HEK293 (cell line): ENCODE results near the gene NCOA6.

Source experiments
- CTCF ChIA-PET: fragments of 350-600 bp; formaldehyde crosslinking; extraction: SDS; loops from one replicate; lab custom pipeline; 2021; ENCODE audit warnings: antibody characterized with exemption; lab: Yijun Ruan, JAX
- POLR2A ChIA-PET: fragments of 300-600 bp; formaldehyde crosslinking; extraction: SDS; loops from one replicate; lab custom pipeline; 2020; ENCODE audit warnings: antibody characterized with exemption, inconsistent platforms; lab: Yijun Ruan, JAX
- H3K27ac ChIP-seq: fragments of 200-500 bp; sonication (Bioruptor generic); 2 replicates; pipeline ENCODE4 v1.5.1; 2014; ENCODE audit warnings: low read depth, low read length, control low read depth, inconsistent platforms; ENCODE audit errors: extremely low read depth
- H3K36me3 ChIP-seq, 2 experiments: fragments of 200-500 bp in 1 of 2; sonication (Bioruptor generic) in 1 of 2; 1 replicate in 1 of 2; 2 replicates in 1 of 2; pipeline ENCODE4 v1.5.1; 2014 to 2017; ENCODE audit warnings: inconsistent platforms in 2 of 2, low read length in 2 of 2; ENCODE audit not compliant: control insufficient read depth in 2 of 2, insufficient read depth in 1 of 2
- H3K4me1 ChIP-seq: fragments of 200-500 bp; sonication (Bioruptor generic); 2 replicates; pipeline ENCODE4 v1.5.1; 2014; ENCODE audit warnings: mild to moderate bottlenecking, low read length, inconsistent platforms; ENCODE audit not compliant: control insufficient read depth, insufficient read depth
- H3K4me3 ChIP-seq: 2 replicates; pipeline ENCODE4 v1.5.1; 2011; ENCODE audit warnings: low read depth, mild to moderate bottlenecking, control low read depth, low read length, moderate library complexity
- H3K9me3 ChIP-seq: fragments of 200-500 bp; sonication (Bioruptor generic); 2 replicates; pipeline ENCODE4 v1.5.1; 2014; ENCODE audit warnings: low read depth, low read length, inconsistent platforms; ENCODE audit not compliant: control insufficient read depth, insufficient read depth
- GLIS1 ChIP-seq: fragments of 450-650 bp; formaldehyde crosslinking; IDR thresholded peaks from 2 replicates; pipeline ENCODE4 v1.5.1; 2016; ENCODE audit warnings: missing biosample characterization, missing genetic modification characterization
- OSR2 ChIP-seq: fragments of 450-650 bp; formaldehyde crosslinking; IDR thresholded peaks from 2 replicates; pipeline ENCODE4 v1.5.1; 2016; ENCODE audit warnings: missing biosample characterization, missing genetic modification characterization
- OVOL3 ChIP-seq: fragments of 450-650 bp; formaldehyde crosslinking; IDR thresholded peaks from 2 replicates; pipeline ENCODE4 v1.5.1; 2016; ENCODE audit warnings: missing biosample characterization, missing genetic modification characterization
- SETDB1 ChIP-seq: IDR thresholded peaks from one replicate; pipeline ENCODE4 v1.6.1; 2017; ENCODE audit warnings: mild to moderate bottlenecking, low read length, moderate library complexity, mixed read lengths; ENCODE audit not compliant: insufficient read length
- ZNF121 ChIP-seq: fragments of 450-650 bp; formaldehyde crosslinking; IDR thresholded peaks from 2 replicates; pipeline ENCODE4 v1.5.1; 2016; ENCODE audit warnings: missing biosample characterization, missing genetic modification characterization
- ZNF133 ChIP-seq: fragments of 450-650 bp; formaldehyde crosslinking; IDR thresholded peaks from 2 replicates; pipeline ENCODE4 v1.5.1; 2016; ENCODE audit warnings: missing biosample characterization, missing genetic modification characterization
- ZNF529 ChIP-seq: fragments of 450-650 bp; formaldehyde crosslinking; IDR thresholded peaks from 2 replicates; pipeline ENCODE4 v1.5.1; 2017; ENCODE audit warnings: missing genetic modification characterization, missing biosample characterization; ENCODE audit not compliant: insufficient replicate concordance
- ZNF580 ChIP-seq: fragments of 450-650 bp; formaldehyde crosslinking; IDR thresholded peaks from 2 replicates; pipeline ENCODE4 v1.5.1; 2016; ENCODE audit warnings: missing biosample characterization, missing genetic modification characterization

The NCOA6 gene

DNA sequence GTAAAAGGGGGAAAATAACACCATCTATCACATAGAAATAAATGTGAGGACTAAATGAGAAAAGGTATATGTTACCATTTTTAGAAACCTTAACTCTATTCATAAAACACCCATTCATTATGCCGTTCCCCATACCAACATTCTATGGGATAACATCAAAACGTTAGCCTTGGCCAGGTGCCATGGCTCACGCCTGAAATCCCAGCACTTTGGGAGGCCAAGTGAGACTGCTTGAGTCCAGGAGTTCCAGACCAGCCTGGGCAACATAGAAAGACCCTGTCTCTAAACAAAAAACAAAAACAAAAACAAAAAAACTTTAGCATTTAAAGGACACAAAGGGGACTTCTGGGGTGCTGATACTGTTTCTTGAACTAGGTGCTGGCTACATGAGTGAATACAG is 149.9 kb downstream of the NCOA6 start:
- ChIA-PET CTCF (interaction anchor here (0.7 to 1.1 kb wide), 2 partner anchors 12 to 113 kb away, joined by 3 read pairs; no protein-coding TSS in a partner anchor), POLR2A (interaction anchor here (0.6 kb wide), 1 partner anchor 86 kb away, joined by 3 read pairs; no protein-coding TSS in a partner anchor)
- Histone ChIP-seq H3K4me1 (no peaks in the 10 kb centered on the region), H3K27ac (no peak overlapping the region), H3K36me3 (no peaks in the 10 kb centered on the region; a peak in 1 of 3 replicates), H3K4me3 (no peak overlapping the region), H3K9me3 (no peaks in the 10 kb centered on the region)
- peak; percentile 53 for TF ChIP-seq GLIS1 (tag by site-specific recombination)
- peak; percentile 55; the same call in 1 of the 2 replicates for TF ChIP-seq ZNF121 (tag by site-specific recombination)
- TF ChIP-seq ZNF580 (tag by site-specific recombination) = no peak

- Histone ChIP-seq H3K36me3 (no peaks in the 10 kb centered on the region; a peak in 1 of 3 replicates), H3K4me1 (no peaks in the 10 kb centered on the region), H3K4me3 (no peak overlapping the region), H3K27ac (no peak overlapping the region), H3K9me3 (no peaks in the 10 kb centered on the region)
- ChIA-PET CTCF (no interaction called here), POLR2A (no interaction called here)
- no peak for TF ChIP-seq OSR2 (tag by site-specific recombination)
- TF ChIP-seq ZNF133 = peak; percentile 70; the same call in 1 of the 2 replicates
Measured at GRCh38 chr20:34673412-34673811, 152.0 kb downstream of the NCOA6 start.

DNA sequence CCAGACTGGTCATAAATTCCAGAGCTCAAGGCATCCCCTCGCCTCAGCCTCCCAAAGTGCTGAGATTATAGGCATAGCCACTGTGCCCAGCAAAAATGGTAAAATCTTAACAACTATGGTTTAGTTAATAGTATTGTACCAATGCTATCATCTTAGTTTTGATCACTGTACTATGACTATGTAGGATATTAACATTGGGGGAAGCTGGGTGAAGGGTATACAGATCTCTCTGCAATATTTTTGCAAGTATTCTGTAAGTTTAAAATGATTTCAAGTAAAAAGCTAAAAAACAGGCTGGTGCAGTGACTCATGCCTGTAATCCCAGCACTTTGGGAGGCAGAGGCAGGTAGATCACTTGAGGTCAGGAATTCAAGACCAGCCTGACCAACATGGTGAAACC is 156.4 kb downstream of the NCOA6 start:
- CTCF ChIA-PET = no interaction called here
- Histone ChIP-seq H3K4me3 (no peak overlapping the region), H3K36me3 (no peaks in the 10 kb centered on the region; a peak in 1 of 3 replicates), H3K27ac (no peak overlapping the region), H3K4me1 (no peaks in the 10 kb centered on the region), H3K9me3 (no peaks in the 10 kb centered on the region)
- TF ChIP-seq ZNF529 (tag by site-specific recombination) = peak; percentile 100
- TF ChIP-seq OVOL3 (tag by site-specific recombination) = no peak
- peak; percentile 13 for TF ChIP-seq SETDB1
- POLR2A ChIA-PET = interaction anchor here (1.0 to 1.2 kb wide), 2 partner anchors 8 to 154 kb away, joined by 3 to 10 read pairs; partner anchors contain the start of gene PIGU
